ENCODE data around the gene SKAP2. TPM values are rescaled to one million over a fixed set of nuclear protein-coding genes. Genes with fewer than 3 reads are reported as not detected.

Gene SKAP2
- total and polyA plus RNA-seq, 2 of the 13 experiments (the other 11 are each of a cell fraction or from before 2014, with no cell fraction given), result 3.6 to 12.9 TPM

- TF ChIP-seq MYPOP (CRISPR knock-in tag; IDR thresholded peaks at IDR 0.05) (no peak), ZNF274 (CRISPR knock-in tag; IDR thresholded peaks at IDR 0.05) (no peak), ZFP37 (CRISPR knock-in tag; IDR thresholded peaks at IDR 0.05; ENCODE audit: borderline replicate concordance) (no peak), GRHL1 (CRISPR knock-in tag; conservative IDR thresholded peaks at IDR 0.05) (no peak), KDM5B (CRISPR knock-in tag; IDR thresholded peaks at IDR 0.05; ENCODE audit: borderline replicate concordance) (no peak), SSRP1 (CRISPR knock-in tag; IDR thresholded peaks at IDR 0.05) (no peak), CENPT (CRISPR knock-in tag; IDR thresholded peaks at IDR 0.05; ENCODE audit: low read depth) (no peak), TBL1XR1 (IDR thresholded peaks at IDR 0.05; ENCODE audit: borderline replicate concordance, low read length, partially characterized antibody) (no peak)
Measured at GRCh38 chr7:26618898-26619297, 245.5 kb downstream of the SKAP2 start (continued).

- Histone ChIP-seq H3K4me3 (replicated peaks in 1 of 3; ENCODE audit: insufficient read depth in 1 of 3, low read depth in 2 of 3, low read length in 3 of 3) (no peak overlapping the region), H3K36me3 (replicated peaks in 1 of 2; ENCODE audit: control insufficient read depth in 1 of 2, insufficient read depth in 2 of 2, low read length in 2 of 2) (no peaks in the 10 kb centered on the region), H2AFZ (ENCODE audit: low read length) (no peak overlapping the region), H3K9me3 (ENCODE audit: low read length) (no peaks in the 10 kb centered on the region), H3K27ac (ENCODE audit: extremely low read length, insufficient read depth, low read length) (no peak overlapping the region), H3K4me1 (ENCODE audit: insufficient read depth, low read length) (peaks cover 14% of the 10 kb centered on the region; the same call in 1 of the 2 replicates), H3K9ac (ENCODE audit: insufficient read depth, low read depth, low read length) (no peak overlapping the region), H3K27me3 (ENCODE audit: control insufficient read depth in 1 of 2, insufficient read depth in 2 of 2, low read length in 2 of 2) (peaks cover 2 to 23% of the 10 kb centered on the region in 2 experiments), H4K20me1 (ENCODE audit: insufficient read depth, low read length) (no peaks in the 10 kb centered on the region), H3K4me2 (ENCODE audit: low read depth, low read length) (no peak overlapping the region), H3K79me2 (ENCODE audit: insufficient read depth, low read length) (no peaks in the 10 kb centered on the region)
- CTCF ChIA-PET (ENCODE audit: low intra/inter-chr PET ratio, low total read pairs), result no interaction called here
- in situ Hi-C loops (cut with HindIII; ENCODE audit: extremely low pct_ligation_motif_present, low pct_unique_long_range_greater_than_20kb), result no loop called here
- DNase-seq (ENCODE audit: low spot score) (peak; percentile 5), FAIRE-seq (no peak), ATAC-seq (no peak)
- 26% methylated on average over 12 of the region's 12 CpGs for WGBS (ENCODE audit: low lambda C conversion rate)
- intact Hi-C loops (cut with micrococcal nuclease; ENCODE audit: unreplicated experiment), result no loop called here
- no TSS peak for BruUV-seq (replicated peaks)
- POLR2A ChIA-PET, result no interaction called here
- TF ChIP-seq CREBL2 (CRISPR knock-in tag; IDR thresholded peaks at IDR 0.05; ENCODE audit: borderline replicate concordance), result no peak
- no peak for TF ChIP-seq ZNF577 (CRISPR knock-in tag; IDR thresholded peaks at IDR 0.05; ENCODE audit: borderline replicate concordance, low read depth)
- TF ChIP-seq ZBTB40 (IDR thresholded peaks at IDR 0.05), result no peak
- TF ChIP-seq ZBTB40 (CRISPR knock-in tag; IDR thresholded peaks at IDR 0.05), result no peak
Measured at GRCh38 chr7:26618449-26618848, 245.9 kb downstream of the SKAP2 start.
